GM10847 (cell line): ENCODE measurements around the gene ZBED4.

Experiments
- POLR2A ChIP-seq: IDR thresholded peaks from 2 replicates; pipeline ENCODE4 v1.6.1; 2011; ENCODE audit not compliant: insufficient read length; ENCODE audit errors: extremely low read depth

The ZBED4 gene

GRCh38 chr22:49845666-49846459 is 7.8 kb upstream of the ZBED4 start:
- TF ChIP-seq POLR2A = no peak

- TF ChIP-seq POLR2A = no peak
Measured at GRCh38 chr22:49847751-49848689, 5.6 kb upstream of the ZBED4 start.

- no peak for TF ChIP-seq POLR2A
Measured at GRCh38 chr22:49848690-49849160, 4.9 kb upstream of the ZBED4 start.

GRCh38 chr22:49849161-49850020 is 4.3 kb upstream of the ZBED4 start:
- TF ChIP-seq POLR2A = no peak

GRCh38 chr22:49850021-49850911 is 3.4 kb upstream of the ZBED4 start:
- no peak for TF ChIP-seq POLR2A

- no peak for TF ChIP-seq POLR2A
Measured at GRCh38 chr22:49850959-49851802, 2.5 kb upstream of the ZBED4 start.

GRCh38 chr22:49853981-49854831 is 562 bp downstream of the ZBED4 start:
- no peak for TF ChIP-seq POLR2A

- no peak for TF ChIP-seq POLR2A
Measured at GRCh38 chr22:49855251-49855911, 1.7 kb downstream of the ZBED4 start.

GRCh38 chr22:49856343-49856742 is 2.7 kb downstream of the ZBED4 start:
- TF ChIP-seq POLR2A = no peak

- TF ChIP-seq POLR2A = no peak
Measured at GRCh38 chr22:49856766-49857618, 3.3 kb downstream of the ZBED4 start.

GRCh38 chr22:49858827-49859226 is 5.2 kb downstream of the ZBED4 start:
- TF ChIP-seq POLR2A = no peak
